Thyroid gland (tissue), 4 donors: ENCODE results near the gene NDUFAF5. TPM values are rescaled to one million over a fixed set of nuclear protein-coding genes. Genes with fewer than 3 reads are reported as not detected.
A peak's percentile ranks its signal among the peaks of the same experiment; 100 is the strongest.

Source experiments
- DNase-seq, 2 donors: peaks; one replicate each; pipeline ENCODE4 v3.0.0-alpha.2; 2019
- H3K27ac ChIP-seq, 3 donors: fragments of 200-600 bp; sonication (generic); 1 replicate in 2 of 3; 2 replicates in 1 of 3; pipeline ENCODE4 v1.5.1; 2016 to 2019; ENCODE audit warnings: mild to moderate bottlenecking in 1 of 3, moderate library complexity in 1 of 3
- H3K27me3 ChIP-seq: fragments of 200-600 bp; sonication (generic); one replicate; pipeline ENCODE4 v1.5.1; 2019
- H3K36me3 ChIP-seq, 2 donors: fragments of 200-600 bp; sonication (generic); one replicate each; pipeline ENCODE4 v1.5.1; 2016 to 2019
- H3K4me1 ChIP-seq, 2 donors: fragments of 200-600 bp; sonication (generic); one replicate each; pipeline ENCODE4 v1.5.1; 2017 to 2019
- H3K4me3 ChIP-seq, 3 donors: fragments of 200-600 bp; sonication (generic); replicated peaks in 1 of 3; 1 replicate in 2 of 3; 2 replicates in 1 of 3; pipeline ENCODE4 v1.5.1; 2016; ENCODE audit warnings: mild to moderate bottlenecking in 1 of 3
- H3K9me3 ChIP-seq: fragments of 200-600 bp; sonication (generic); one replicate; pipeline ENCODE4 v1.5.1; 2017
- CTCF ChIP-seq, 6 experiments: fragments of 200-600 bp in 3 of 6; fragments of 450-650 bp in 3 of 6; sonication (generic) in 3 of 6; IDR thresholded peaks; one replicate each; pipeline ENCODE4 v1.5.1; 2016 to 2019; ENCODE audit warnings: antibody characterized with exemption in 6 of 6, mild to moderate bottlenecking in 2 of 6, inconsistent platforms in 1 of 6, moderate library complexity in 1 of 6
- POLR2A ChIP-seq, 2 donors: fragments of 450-650 bp; IDR thresholded peaks; one replicate each; pipeline ENCODE4 v1.6.1; 2017; ENCODE audit warnings: antibody characterized with exemption in 2 of 2, mild to moderate bottlenecking in 2 of 2, moderate library complexity in 1 of 2
- WGBS, 2 donors: methylation state at CpG; one replicate each; pipeline ENCODE4 v1.1.5; 2017; 5-methylcytosine and 5-hydroxymethylcytosine counted together
- intact Hi-C: fragments of 100-400 bp; cut with DNase I; formaldehyde crosslinking; loops from one replicate; pipeline ENCODE4 v1.15.1; 2023
- total RNA-seq, 4 donors: library from RNA; depleted of rRNA; stranded (reverse); fragments of >200 nt; gene quantifications; one replicate each; pipeline ENCODE4 v1.2.3, GENCODE V29; 2016

Gene NDUFAF5
- total RNA-seq, 4 donors from 2014 or later: 11.9 to 15.7 (median 14.7) TPM

- H3K27ac ChIP-seq: no peak overlapping the region
- no peaks in the 10 kb centered on the region for H3K36me3 ChIP-seq
- TF ChIP-seq CTCF (IDR thresholded peaks at IDR 0.05) (no peak), POLR2A (IDR thresholded peaks at IDR 0.05) (no peak)
- H3K4me3 ChIP-seq: no peak overlapping the region
- intact Hi-C loops: no loop called here
- 87 to 90% methylated on average over 2 of the region's 2 CpGs for WGBS, 2 donors
- H3K27me3 ChIP-seq: no peaks in the 10 kb centered on the region
- no peak for DNase-seq
- H3K9me3 ChIP-seq: no peaks in the 10 kb centered on the region
- no peaks in the 10 kb centered on the region for H3K4me1 ChIP-seq
Measured at GRCh38 chr20:13851279-13851678, 66.5 kb downstream of the NDUFAF5 start.

GRCh38 chr20:13852306-13852705 is 67.5 kb downstream of the NDUFAF5 start:
- Histone ChIP-seq H3K27ac (no peak overlapping the region), H3K4me1 (no peaks in the 10 kb centered on the region), H3K4me3 (no peak overlapping the region), H3K36me3 (no peaks in the 10 kb centered on the region), H3K27me3 (no peaks in the 10 kb centered on the region), H3K9me3 (no peaks in the 10 kb centered on the region)
- DNase-seq: no peak
- intact Hi-C loops: no loop called here
- 53 to 56% methylated on average over 1 of the region's 1 CpG for WGBS, 2 donors
- TF ChIP-seq POLR2A (IDR thresholded peaks at IDR 0.05): no peak
- TF ChIP-seq CTCF (IDR thresholded peaks at IDR 0.05): no peak

- Histone ChIP-seq H3K27me3 (no peaks in the 10 kb centered on the region), H3K4me3 (no peak overlapping the region), H3K36me3 (no peaks in the 10 kb centered on the region), H3K9me3 (no peaks in the 10 kb centered on the region), H3K4me1 (no peaks in the 10 kb centered on the region), H3K27ac (no peak overlapping the region)
- 93 to 96% methylated on average over 4 of the region's 4 CpGs for WGBS, 2 donors
- no peak for DNase-seq
- intact Hi-C loops: no loop called here
- TF ChIP-seq CTCF (IDR thresholded peaks at IDR 0.05): no peak
Measured at GRCh38 chr20:13855613-13856012, 70.8 kb downstream of the NDUFAF5 start.

- Histone ChIP-seq H3K4me1 (no peaks in the 10 kb centered on the region), H3K27ac (no peak overlapping the region), H3K36me3 (no peaks in the 10 kb centered on the region), H3K9me3 (no peaks in the 10 kb centered on the region), H3K4me3 (no peak overlapping the region), H3K27me3 (no peaks in the 10 kb centered on the region)
- no peak for DNase-seq
- intact Hi-C loops: no loop called here
- WGBS, 2 donors: 79 to 80% methylated on average over 4 of the region's 4 CpGs
- no peak for TF ChIP-seq CTCF (IDR thresholded peaks at IDR 0.05)
- TF ChIP-seq POLR2A (IDR thresholded peaks at IDR 0.05): no peak
Measured at GRCh38 chr20:13856354-13856753, 71.5 kb downstream of the NDUFAF5 start.

- Histone ChIP-seq H3K4me1 (no peaks in the 10 kb centered on the region), H3K36me3 (no peaks in the 10 kb centered on the region), H3K27me3 (no peaks in the 10 kb centered on the region), H3K27ac (no peak overlapping the region), H3K4me3 (no peak overlapping the region), H3K9me3 (no peaks in the 10 kb centered on the region)
- peak; percentile 35 to 63 for DNase-seq
- 46 to 53% methylated on average over 3 of the region's 3 CpGs for WGBS, 2 donors
- intact Hi-C loops: no loop called here
- TF ChIP-seq CTCF (IDR thresholded peaks at IDR 0.05) (no peak), POLR2A (IDR thresholded peaks at IDR 0.05) (no peak)
Measured at GRCh38 chr20:13857304-13857703, 72.5 kb downstream of the NDUFAF5 start.
